GM15510 (cell line): ENCODE measurements around the gene GSK3B.

Source experiments
- POLR2A ChIP-seq: IDR thresholded peaks from 3 replicates; pipeline ENCODE4 v1.6.1; 2011; ENCODE audit warnings: borderline replicate concordance; ENCODE audit not compliant: insufficient read length; ENCODE audit errors: extremely low read depth

Gene GSK3B

DNA sequence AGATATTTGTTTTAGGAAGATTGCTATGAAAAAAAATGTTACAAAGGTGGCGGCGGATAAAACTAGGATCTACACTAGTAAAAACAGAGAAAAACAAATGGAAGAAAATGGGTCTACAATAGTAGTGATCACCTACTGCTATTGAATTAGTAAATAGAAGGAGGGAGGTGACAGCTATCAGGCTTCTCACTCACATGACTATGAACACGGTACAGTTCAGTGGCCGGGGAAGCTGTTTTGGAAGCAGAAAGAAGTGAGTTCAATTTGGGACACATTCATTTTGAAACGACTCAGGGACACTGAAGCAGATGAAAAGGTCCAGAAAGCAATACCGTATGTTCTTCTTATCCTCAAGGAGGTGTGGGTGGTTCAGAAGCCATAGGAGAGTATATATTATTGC lies 138.3 kb downstream of the GSK3B start:
- TF ChIP-seq POLR2A: no peak

GRCh38 chr3:119950666-119951325 lies 143.5 kb downstream of the GSK3B start:
- no peak for TF ChIP-seq POLR2A

GRCh38 chr3:119945291-119945690 lies 149.0 kb downstream of the GSK3B start:
- TF ChIP-seq POLR2A: no peak

- no peak for TF ChIP-seq POLR2A
Measured at GRCh38 chr3:119944091-119944490, 150.2 kb downstream of the GSK3B start.

GRCh38 chr3:119939077-119939476 lies 155.2 kb downstream of the GSK3B start:
- TF ChIP-seq POLR2A: no peak

DNA sequence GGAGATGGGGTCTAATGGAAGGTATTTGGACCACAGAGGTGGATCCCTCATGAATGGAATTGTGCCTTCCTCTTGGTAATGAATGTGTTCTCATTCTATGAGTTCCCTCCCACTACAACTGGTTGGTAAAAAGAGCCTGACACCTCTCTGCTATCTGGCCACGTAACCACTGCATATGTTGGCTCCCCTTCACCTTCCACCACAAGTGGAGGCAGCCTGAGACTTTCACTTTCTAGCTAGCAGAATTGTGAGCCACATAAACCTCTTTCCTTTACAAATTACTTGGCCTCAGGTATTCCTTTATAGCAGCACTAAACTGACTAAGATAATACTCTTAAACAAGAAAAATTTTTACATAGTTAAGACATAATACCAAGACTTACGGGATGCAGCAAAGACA lies 157.0 kb downstream of the GSK3B start:
- no peak for TF ChIP-seq POLR2A

GRCh38 chr3:119934249-119934648 lies 160.0 kb downstream of the GSK3B start:
- TF ChIP-seq POLR2A: no peak

- TF ChIP-seq POLR2A: no peak
Measured at GRCh38 chr3:119933207-119933606, 161.0 kb downstream of the GSK3B start.

DNA sequence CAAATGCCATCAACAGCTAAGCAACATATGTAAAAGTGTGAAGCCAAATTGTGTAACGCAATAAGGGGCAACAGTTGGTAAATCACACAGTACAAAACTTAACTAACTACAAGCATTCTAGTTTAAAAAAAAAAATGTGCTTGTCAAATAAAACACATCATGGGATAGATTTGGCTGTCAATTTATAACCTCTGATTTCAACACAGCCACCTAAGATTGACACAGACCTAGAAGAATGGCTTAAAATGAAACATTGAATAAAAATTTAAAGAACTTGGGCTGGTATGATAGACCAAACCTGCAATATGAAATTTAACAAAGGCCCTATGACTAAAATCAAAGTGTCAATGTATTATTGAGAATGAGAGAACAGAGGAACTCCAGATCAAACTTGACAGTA lies 164.0 kb downstream of the GSK3B start:
- TF ChIP-seq POLR2A: no peak

- TF ChIP-seq POLR2A: no peak
Measured at GRCh38 chr3:119927190-119927589, 167.1 kb downstream of the GSK3B start.

- TF ChIP-seq POLR2A: no peak
Measured at GRCh38 chr3:119924111-119925094, 169.8 kb downstream of the GSK3B start.

- TF ChIP-seq POLR2A: no peak
Measured at GRCh38 chr3:119918992-119919933, 175.0 kb downstream of the GSK3B start.

GRCh38 chr3:119913021-119913420 lies 181.2 kb downstream of the GSK3B start:
- no peak for TF ChIP-seq POLR2A

GRCh38 chr3:119912220-119912619 lies 182.0 kb downstream of the GSK3B start:
- no peak for TF ChIP-seq POLR2A

- no peak for TF ChIP-seq POLR2A
Measured at GRCh38 chr3:119911748-119912147, 182.5 kb downstream of the GSK3B start.
